GM12878 (cell line): ENCODE measurements around the gene ARFIP1.

Experiments
- KDM1A ChIP-seq: fragments of 200-600 bp; sonication (generic); IDR thresholded peaks from 2 replicates; pipeline ENCODE4 v1.6.1; 2016; ENCODE audit warnings: borderline replicate concordance
- POLR2AphosphoS5 ChIP-seq: IDR thresholded peaks from 2 replicates; pipeline ENCODE4 v1.6.1; 2011; ENCODE audit warnings: mild to moderate bottlenecking, low read length, inconsistent platforms

GRCh38 chr4:152945639-152946038 is 165.9 kb downstream of the ARFIP1 start:
- TF ChIP-seq KDM1A (no peak), POLR2AphosphoS5 (no peak)
